GM21367 (cell line): Measurements from ENCODE around the gene CPA4.

Experiments used
- ATAC-seq: cut with Tn5 transposase; IDR thresholded peaks from one replicate; pipeline ENCODE4 v1.9.1; 2021; ENCODE audit not compliant: unreplicated experiment

CPA4 gene

GRCh38 chr7:130362251-130362816, 69.4 kb downstream of the CPA4 start:
- no peak for ATAC-seq

- ATAC-seq: no peak
These were observed 70.3 kb downstream of the CPA4 start for GRCh38 chr7:130363026-130363847.

GRCh38 chr7:130364451-130364850, 71.5 kb downstream of the CPA4 start:
- ATAC-seq: no peak

GRCh38 chr7:130365088-130365487, 72.1 kb downstream of the CPA4 start:
- ATAC-seq: no peak

GRCh38 chr7:130365511-130366441, 72.8 kb downstream of the CPA4 start:
- no peak for ATAC-seq

GRCh38 chr7:130366564-130366963, 73.6 kb downstream of the CPA4 start:
- no peak for ATAC-seq

GRCh38 chr7:130367088-130367755, 74.3 kb downstream of the CPA4 start:
- ATAC-seq: no peak

- no peak for ATAC-seq
These were observed 75.1 kb downstream of the CPA4 start for GRCh38 chr7:130367836-130368746.

GRCh38 chr7:130369110-130369711, 76.2 kb downstream of the CPA4 start:
- ATAC-seq: no peak

GRCh38 chr7:130369831-130370550, 77.0 kb downstream of the CPA4 start:
- no peak for ATAC-seq

GRCh38 chr7:130371046-130371445, 78.1 kb downstream of the CPA4 start:
- ATAC-seq: no peak

- no peak for ATAC-seq
These were observed 79.6 kb downstream of the CPA4 start for GRCh38 chr7:130372402-130373165.
